Breast epithelium (tissue), 4 donors: ENCODE measurements around the gene DYNC1H1. TPM values are rescaled to one million over a fixed set of nuclear protein-coding genes. Genes with fewer than 3 reads are reported as not detected.
A peak's percentile ranks its signal among the peaks of the same experiment; 100 is the strongest.

Experiments
- DNase-seq, 2 donors: peaks; one replicate each; pipeline ENCODE4 v3.0.0-alpha.2; 2019; ENCODE audit warnings: low spot score in 2 of 2
- H3K27ac ChIP-seq, 2 donors: fragments of 200-600 bp; sonication (generic) in 1 of 2; one replicate each; pipeline ENCODE4 v1.5.1; 2016 to 2019; ENCODE audit warnings: mild to moderate bottlenecking in 1 of 2
- H3K27me3 ChIP-seq, 2 donors: fragments of 200-600 bp; sonication (generic) in 1 of 2; one replicate each; pipeline versions ENCODE4 v1.5.1 to v1.6.0; 2017 to 2019; ENCODE audit warnings: control low read depth in 1 of 2, mild to moderate bottlenecking in 1 of 2
- H3K36me3 ChIP-seq: fragments of 200-600 bp; one replicate; pipeline ENCODE4 v1.5.1; 2019
- H3K4me1 ChIP-seq, 2 donors: fragments of 200-600 bp; sonication (generic); one replicate each; pipeline ENCODE4 v1.5.1; 2016 to 2019; ENCODE audit warnings: control low read depth in 1 of 2
- H3K4me3 ChIP-seq, 3 donors: fragments of 200-600 bp; sonication (generic); 1 replicate in 2 of 3; 2 replicates in 1 of 3; pipeline ENCODE4 v1.5.1; 2016 to 2019; ENCODE audit warnings: mild to moderate bottlenecking in 3 of 3, moderate library complexity in 2 of 3
- H3K9me3 ChIP-seq, 2 donors: fragments of 200-600 bp; sonication (generic) in 1 of 2; one replicate each; pipeline ENCODE4 v1.5.1; 2016 to 2019; ENCODE audit warnings: control low read depth in 1 of 2
- CTCF ChIP-seq, 3 donors: fragments of 450-650 bp; IDR thresholded peaks; one replicate each; pipeline ENCODE4 v1.5.1; 2016 to 2017; ENCODE audit warnings: antibody characterized with exemption in 3 of 3, mild to moderate bottlenecking in 3 of 3, moderate library complexity in 3 of 3
- POLR2A ChIP-seq: fragments of 450-650 bp; IDR thresholded peaks from one replicate; pipeline ENCODE4 v1.6.1; 2016; ENCODE audit warnings: antibody characterized with exemption, mild to moderate bottlenecking, moderate library complexity
- POLR2AphosphoS5 ChIP-seq, 3 donors: sonication (generic); formaldehyde crosslinking; IDR thresholded peaks; one replicate each; pipeline ENCODE4 v1.6.1; 2017; ENCODE audit warnings: antibody characterized with exemption in 3 of 3
- intact Hi-C: fragments of 100-400 bp; cut with DNase I; formaldehyde crosslinking; loops from one replicate; pipeline ENCODE4 v1.15.1; 2023; ENCODE audit warnings: low total_unique reads
- total RNA-seq, 3 donors: library from RNA; depleted of rRNA; stranded (reverse); fragments of >200 nt; gene quantifications; one replicate each; pipeline ENCODE4 v1.1.0, GENCODE V29; 2016

Gene DYNC1H1
- total RNA-seq, 3 donors from 2014 or later = 355 to 424 (median 391) TPM

GRCh38 chr14:101920271-101920670, 44.1 kb upstream of the DYNC1H1 start:
- intact Hi-C loops = no loop called here
- H3K4me3 ChIP-seq = no peak overlapping the region
- no peaks in the 10 kb centered on the region for H3K4me1 ChIP-seq
- no peaks in the 10 kb centered on the region for H3K9me3 ChIP-seq
- no peak for DNase-seq
- H3K27me3 ChIP-seq = no peaks in the 10 kb centered on the region
- no peak for TF ChIP-seq POLR2A
- H3K36me3 ChIP-seq = no peaks in the 10 kb centered on the region
- H3K27ac ChIP-seq = no peak overlapping the region

GRCh38 chr14:101922866-101923265, 41.5 kb upstream of the DYNC1H1 start:
- DNase-seq = no peak
- no peak overlapping the region for H3K4me3 ChIP-seq
- no peak overlapping the region for H3K27ac ChIP-seq
- no peaks in the 10 kb centered on the region for H3K27me3 ChIP-seq
- H3K9me3 ChIP-seq = no peaks in the 10 kb centered on the region
- intact Hi-C loops = no loop called here
- H3K36me3 ChIP-seq = no peaks in the 10 kb centered on the region
- no peak for TF ChIP-seq POLR2AphosphoS5 (IDR thresholded peaks at IDR 0.05)
- TF ChIP-seq POLR2A = no peak
- TF ChIP-seq CTCF (IDR thresholded peaks at IDR 0.05) = no peak
- H3K4me1 ChIP-seq = no peaks in the 10 kb centered on the region

GRCh38 chr14:101925152-101925551, 39.2 kb upstream of the DYNC1H1 start:
- no peaks in the 10 kb centered on the region for H3K27me3 ChIP-seq
- intact Hi-C loops = no loop called here
- DNase-seq = no peak
- H3K4me3 ChIP-seq = no peak overlapping the region
- no peak overlapping the region for H3K27ac ChIP-seq
- H3K36me3 ChIP-seq = no peaks in the 10 kb centered on the region
- no peak for TF ChIP-seq CTCF (IDR thresholded peaks at IDR 0.05)
- no peak for TF ChIP-seq POLR2AphosphoS5 (IDR thresholded peaks at IDR 0.05)
- TF ChIP-seq POLR2A = no peak
- no peaks in the 10 kb centered on the region for H3K9me3 ChIP-seq
- H3K4me1 ChIP-seq = no peaks in the 10 kb centered on the region

GRCh38 chr14:101926085-101926484, 38.3 kb upstream of the DYNC1H1 start:
- H3K4me3 ChIP-seq = no peak overlapping the region
- no peak for DNase-seq
- H3K36me3 ChIP-seq = no peaks in the 10 kb centered on the region
- no peaks in the 10 kb centered on the region for H3K4me1 ChIP-seq
- peak overlapping the region in 1 of 2 donors; percentile 50 for H3K27ac ChIP-seq
- H3K9me3 ChIP-seq = no peaks in the 10 kb centered on the region
- TF ChIP-seq POLR2AphosphoS5 (IDR thresholded peaks at IDR 0.05) (no peak), POLR2A (no peak), CTCF (IDR thresholded peaks at IDR 0.05) (no peak)
- no peaks in the 10 kb centered on the region for H3K27me3 ChIP-seq
- intact Hi-C loops = no loop called here

GRCh38 chr14:101926620-101927019, 37.8 kb upstream of the DYNC1H1 start:
- TF ChIP-seq POLR2AphosphoS5 (IDR thresholded peaks at IDR 0.05) (no peak), CTCF (IDR thresholded peaks at IDR 0.05) (no peak), POLR2A (no peak)
- H3K4me3 ChIP-seq = no peak overlapping the region
- no peaks in the 10 kb centered on the region for H3K4me1 ChIP-seq
- no peaks in the 10 kb centered on the region for H3K27me3 ChIP-seq
- H3K27ac ChIP-seq = peak overlapping the region; percentile 7 to 50
- no peak for DNase-seq
- no peaks in the 10 kb centered on the region for H3K36me3 ChIP-seq
- intact Hi-C loops = no loop called here
- H3K9me3 ChIP-seq = no peaks in the 10 kb centered on the region

- intact Hi-C loops = no loop called here
- H3K4me3 ChIP-seq = no peak overlapping the region
- TF ChIP-seq POLR2A = no peak
- no peak for TF ChIP-seq CTCF (IDR thresholded peaks at IDR 0.05)
- peak; percentile 61 to 83 (median 69) for TF ChIP-seq POLR2AphosphoS5 (IDR thresholded peaks at IDR 0.05)
- no peaks in the 10 kb centered on the region for H3K4me1 ChIP-seq
- DNase-seq = peak in 1 of 2 donors; percentile 73
- H3K9me3 ChIP-seq = no peaks in the 10 kb centered on the region
- peak overlapping the region; percentile 50 to 71 for H3K27ac ChIP-seq
- H3K36me3 ChIP-seq = no peaks in the 10 kb centered on the region
- no peaks in the 10 kb centered on the region for H3K27me3 ChIP-seq
Observed at GRCh38 chr14:101927859-101928258, 36.5 kb upstream of the DYNC1H1 start.
